Fibroblast of villous mesenchyme (primary cell): Measurements from ENCODE around the gene DCST1. TPM values are rescaled to one million over a fixed set of nuclear protein-coding genes. Genes with fewer than 3 reads are reported as not detected.

Experiments used
- DNase-seq: peaks from one replicate; pipeline ENCODE4 v3.0.0-alpha.2; 2010; ENCODE audit warnings: low read depth
- H3K4me3 ChIP-seq: 2 replicates; pipeline ENCODE4 v1.5.1; 2011; ENCODE audit warnings: low read depth, mild to moderate bottlenecking, low read length
- total RNA-seq: library from RNA; depleted of rRNA; stranded (reverse); fragments of >200 nt; gene quantifications from 2 replicates; pipeline ENCODE4 v1.2.3, GENCODE V29; 2012
- TF ChIP-seq, protein P1 (sequence below): IDR thresholded peaks from 2 replicates; pipeline ENCODE4 v1.5.1; 2012; ENCODE audit warnings: low read depth, mild to moderate bottlenecking, low read length; ENCODE audit not compliant: insufficient read depth

Gene DCST1
- total RNA-seq, 1 donor = not detected

GRCh38 chr1:155026588-155026987, 7.0 kb upstream of the DCST1 start:
- H3K4me3 ChIP-seq = no peak overlapping the region
- TF ChIP-seq, protein P1, sequence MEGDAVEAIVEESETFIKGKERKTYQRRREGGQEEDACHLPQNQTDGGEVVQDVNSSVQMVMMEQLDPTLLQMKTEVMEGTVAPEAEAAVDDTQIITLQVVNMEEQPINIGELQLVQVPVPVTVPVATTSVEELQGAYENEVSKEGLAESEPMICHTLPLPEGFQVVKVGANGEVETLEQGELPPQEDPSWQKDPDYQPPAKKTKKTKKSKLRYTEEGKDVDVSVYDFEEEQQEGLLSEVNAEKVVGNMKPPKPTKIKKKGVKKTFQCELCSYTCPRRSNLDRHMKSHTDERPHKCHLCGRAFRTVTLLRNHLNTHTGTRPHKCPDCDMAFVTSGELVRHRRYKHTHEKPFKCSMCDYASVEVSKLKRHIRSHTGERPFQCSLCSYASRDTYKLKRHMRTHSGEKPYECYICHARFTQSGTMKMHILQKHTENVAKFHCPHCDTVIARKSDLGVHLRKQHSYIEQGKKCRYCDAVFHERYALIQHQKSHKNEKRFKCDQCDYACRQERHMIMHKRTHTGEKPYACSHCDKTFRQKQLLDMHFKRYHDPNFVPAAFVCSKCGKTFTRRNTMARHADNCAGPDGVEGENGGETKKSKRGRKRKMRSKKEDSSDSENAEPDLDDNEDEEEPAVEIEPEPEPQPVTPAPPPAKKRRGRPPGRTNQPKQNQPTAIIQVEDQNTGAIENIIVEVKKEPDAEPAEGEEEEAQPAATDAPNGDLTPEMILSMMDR = no peak
- no peak for DNase-seq

- TF ChIP-seq, protein P1 = no peak
- no peak overlapping the region for H3K4me3 ChIP-seq
- DNase-seq = no peak
Measured at GRCh38 chr1:155029513-155030242, 3.9 kb upstream of the DCST1 start.

- no peak for DNase-seq
- H3K4me3 ChIP-seq = no peak overlapping the region
- TF ChIP-seq, protein P1 = no peak
Measured at GRCh38 chr1:155030243-155030795, 3.3 kb upstream of the DCST1 start.

DNA sequence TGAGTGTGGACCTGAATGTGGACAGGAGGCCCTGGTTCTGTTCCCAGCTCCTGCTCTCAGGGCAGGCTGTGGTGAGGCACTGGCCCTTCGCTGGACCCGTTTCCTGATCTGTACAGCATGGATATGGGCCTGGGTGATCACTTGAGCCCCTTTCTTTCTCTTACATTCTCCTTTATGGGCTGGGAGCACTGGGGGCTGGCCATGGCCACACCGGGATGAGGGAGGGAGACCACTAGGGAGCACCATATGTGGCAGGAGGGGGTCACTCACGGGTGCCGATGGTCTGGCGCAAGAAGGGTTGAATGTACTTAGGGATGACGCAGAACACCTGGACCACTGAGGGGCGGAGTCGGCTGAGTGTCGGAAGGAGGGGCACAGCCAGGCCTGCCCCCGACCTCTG, 2.7 kb upstream of the DCST1 start:
- no peak for DNase-seq
- no peak overlapping the region for H3K4me3 ChIP-seq
- TF ChIP-seq, protein P1 = no peak

DNA sequence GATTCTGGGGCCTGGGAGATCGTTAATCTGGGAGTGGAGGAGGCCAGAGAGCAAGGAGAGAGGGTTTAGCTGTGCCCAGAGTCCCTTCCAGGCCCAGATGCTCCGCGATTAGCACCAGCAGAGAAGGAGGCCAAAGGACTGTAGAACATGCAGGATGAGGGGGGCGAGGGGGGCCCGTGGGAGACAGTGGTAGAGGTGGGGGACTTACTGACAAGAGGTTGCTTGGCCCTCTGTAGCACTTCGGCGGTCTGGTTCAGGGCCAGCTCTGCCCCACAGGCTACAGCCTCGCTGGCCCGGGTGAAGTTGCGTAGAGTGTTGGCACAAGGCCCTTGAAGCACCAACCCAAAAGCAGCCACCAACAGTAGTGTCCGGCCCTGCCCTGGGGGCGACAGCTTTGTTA, 738 bp upstream of the DCST1 start:
- TF ChIP-seq, protein P1 = no peak
- no peak for DNase-seq
- H3K4me3 ChIP-seq = no peak overlapping the region

GRCh38 chr1:155034318-155035208, 939 bp downstream of the DCST1 start:
- DNase-seq = no peak
- no peak overlapping the region for H3K4me3 ChIP-seq
- TF ChIP-seq, protein P1 = no peak
